ENCODE results near the gene CACNA1C.

GRCh38 chr12:2575245-2575644, 522.5 kb downstream of the CACNA1C start:
- no peak for TF ChIP-seq CTCF (conservative IDR thresholded peaks at IDR 0.05)
- no peak for TF ChIP-seq ZFX (IDR thresholded peaks at IDR 0.05)

Data from C4-2B (cell line).